Activated gamma-delta T cell treated with anti-CD3 and anti-CD28 coated beads, Interleukin-2, amount 50 U/mL, for 16 hours (primary cell): Measurements from ENCODE around the gene MYO1E.

ENCODE experiments used
- DNase-seq: peaks from one replicate; pipeline ENCODE4 v3.0.0-alpha.2; 2020; ENCODE audit warnings: low read depth

MYO1E gene

DNA sequence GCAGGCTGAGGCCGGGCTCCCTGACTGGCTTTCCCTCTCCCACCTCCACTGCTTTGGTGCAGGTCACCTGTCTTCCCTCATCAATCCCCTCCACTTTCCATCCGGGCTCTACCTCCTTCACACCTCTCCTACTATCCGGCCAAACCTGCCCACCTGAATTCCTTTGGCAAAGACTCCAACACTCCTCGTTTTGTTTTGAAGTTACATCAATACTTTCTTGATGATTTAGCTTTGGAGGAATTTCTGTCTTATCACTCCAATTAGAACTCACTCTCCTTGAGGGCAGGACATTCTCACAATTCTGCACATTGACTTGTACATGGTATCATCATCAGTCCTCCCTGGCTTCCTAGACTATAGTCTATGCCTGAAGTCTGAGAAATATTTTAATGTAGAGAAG is 145.7 kb downstream of the MYO1E start:
- no peak for DNase-seq

GRCh38 chr15:59224474-59224873 is 148.2 kb downstream of the MYO1E start:
- no peak for DNase-seq

DNA sequence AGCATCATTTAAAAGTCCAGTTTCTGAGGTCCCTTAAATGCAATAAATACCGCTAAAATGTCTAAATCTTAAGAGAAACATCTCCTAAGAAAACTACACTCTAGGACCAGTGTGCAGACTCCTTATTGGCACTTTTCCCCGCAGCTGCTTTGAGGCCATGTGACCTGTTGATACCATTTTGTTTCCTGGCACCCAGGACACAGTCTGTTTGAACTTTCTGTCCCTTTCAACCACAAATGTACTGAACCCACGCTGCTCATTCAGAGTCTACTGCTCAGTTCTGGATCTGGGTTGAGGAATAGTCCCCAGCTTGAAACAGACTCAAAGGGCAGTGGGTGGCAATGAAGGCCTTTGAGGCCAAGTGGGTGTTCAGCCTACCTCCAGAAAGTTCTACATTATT is 148.9 kb downstream of the MYO1E start:
- DNase-seq = no peak

GRCh38 chr15:59222906-59223550 is 149.6 kb downstream of the MYO1E start:
- DNase-seq = no peak

DNA sequence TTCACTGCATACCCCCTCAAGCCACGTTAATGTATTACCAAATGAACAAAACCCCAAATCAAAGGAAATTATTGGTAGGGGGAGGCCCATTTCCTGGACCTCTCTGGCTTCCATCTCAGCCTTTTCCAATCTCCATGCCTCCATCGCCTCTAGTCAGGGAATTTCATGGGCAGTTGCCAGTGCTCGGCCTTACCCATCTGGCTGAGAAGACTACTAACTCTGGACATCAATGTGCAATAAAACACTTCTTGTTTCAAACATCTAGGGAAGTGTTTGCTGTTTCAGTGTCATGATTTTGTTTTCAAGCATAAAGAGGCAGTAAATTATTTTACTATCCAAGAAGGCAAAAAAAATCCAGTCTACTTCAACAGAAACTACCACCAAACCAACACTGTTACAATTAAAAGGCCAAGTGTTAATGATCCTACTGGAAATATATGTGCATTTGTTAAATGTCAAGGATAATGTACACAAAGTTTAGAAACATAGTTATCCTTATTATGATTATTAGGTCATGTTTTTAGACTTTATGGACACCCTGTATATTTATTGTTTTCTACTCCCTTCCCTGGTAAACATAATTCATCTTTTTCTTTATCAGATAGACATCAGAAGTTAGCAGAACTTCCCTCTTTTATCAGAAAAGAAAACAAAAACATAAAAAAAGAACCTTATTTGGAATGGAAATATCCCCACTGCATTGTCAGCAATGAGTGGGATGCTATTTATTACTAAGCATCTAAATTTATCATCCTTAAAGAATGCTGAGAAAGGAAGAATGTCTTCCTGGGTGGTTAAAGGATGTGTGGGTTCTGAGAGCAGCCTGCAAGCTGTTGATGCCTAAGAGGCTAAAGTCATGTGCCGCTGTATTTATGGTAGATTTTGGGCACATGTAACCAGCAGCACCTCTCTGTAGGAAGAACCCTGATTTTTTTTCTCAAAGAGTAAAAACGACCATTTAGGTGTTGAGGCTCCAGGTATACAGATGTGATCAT is 150.9 kb downstream of the MYO1E start:
- DNase-seq = no peak

DNA sequence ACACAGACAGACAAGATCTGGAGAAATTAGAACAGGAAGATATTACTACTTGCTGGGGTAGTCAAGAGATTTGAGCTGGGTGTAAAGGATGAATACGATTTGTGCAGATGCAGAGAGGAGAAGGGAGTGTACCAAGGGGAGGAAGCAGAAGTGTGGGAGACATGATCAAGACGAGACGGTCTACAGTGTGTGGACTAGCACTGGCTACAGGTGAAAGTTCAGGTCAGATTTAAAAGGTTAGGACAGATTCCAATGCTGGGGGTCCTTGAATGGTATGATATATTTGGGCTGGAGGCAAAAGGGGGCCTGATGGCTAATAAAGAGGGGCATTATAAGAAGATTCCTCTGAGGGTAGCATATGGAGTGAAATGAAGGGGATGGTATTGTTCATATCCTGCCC is 154.0 kb downstream of the MYO1E start:
- no peak for DNase-seq

DNA sequence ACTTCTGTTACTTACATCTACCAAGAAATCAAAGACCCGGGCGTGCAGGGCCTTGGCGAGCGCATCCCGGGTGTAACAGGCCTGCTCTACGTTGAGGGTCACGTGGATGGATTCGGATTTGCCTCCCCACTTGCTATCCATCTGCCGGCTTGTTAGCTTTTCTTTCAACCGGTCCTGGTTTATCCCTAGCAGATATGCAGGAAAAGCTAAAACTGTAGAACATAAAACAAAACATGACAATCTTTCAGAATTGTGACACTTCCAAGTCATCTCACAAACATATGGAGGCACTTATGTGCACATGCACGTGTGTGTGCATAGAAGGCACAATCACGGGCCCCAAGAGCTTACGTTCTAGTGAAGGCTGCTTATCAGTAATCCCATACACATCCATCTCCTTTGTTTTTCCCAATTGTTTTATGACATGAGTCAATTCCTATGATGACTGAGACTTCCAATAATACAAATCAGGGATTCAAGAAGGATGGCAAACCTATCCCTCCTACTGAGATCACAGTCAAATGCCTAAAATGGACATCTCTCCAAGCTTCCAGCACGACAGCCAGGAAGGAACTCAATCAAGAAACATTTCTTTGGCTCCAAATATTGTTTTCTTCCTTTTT is 154.7 kb downstream of the MYO1E start:
- DNase-seq = no peak

- no peak for DNase-seq
These were observed 155.8 kb downstream of the MYO1E start for GRCh38 chr15:59216911-59217310.

DNA sequence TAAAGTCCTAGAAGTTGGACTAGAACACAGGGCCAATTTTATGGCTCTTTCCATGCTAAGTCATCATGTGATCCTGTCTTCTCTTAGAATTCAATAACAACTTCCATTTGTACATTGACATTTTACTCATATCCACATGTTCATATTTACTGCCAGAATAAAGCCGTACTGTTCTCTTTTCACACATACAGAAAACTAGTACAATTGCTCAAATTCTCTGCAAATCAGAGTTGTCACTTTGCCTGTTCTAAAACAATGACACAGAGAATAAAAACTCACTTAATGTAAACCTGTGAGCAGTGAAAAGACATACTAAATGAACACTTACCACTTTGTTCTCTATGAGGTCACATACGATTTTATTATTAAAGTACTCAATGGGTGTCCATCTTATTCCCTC is 162.5 kb downstream of the MYO1E start:
- DNase-seq = no peak

GRCh38 chr15:59208613-59209249 is 163.9 kb downstream of the MYO1E start:
- no peak for DNase-seq

GRCh38 chr15:59206623-59207183 is 166.0 kb downstream of the MYO1E start, which contains the start of gene LDHAL6B:
Gene LDHAL6B (plus strand): TSS chr15:59206843. CDS start chr15:59206941, 98 bp downstream.
- no peak for DNase-seq

DNA sequence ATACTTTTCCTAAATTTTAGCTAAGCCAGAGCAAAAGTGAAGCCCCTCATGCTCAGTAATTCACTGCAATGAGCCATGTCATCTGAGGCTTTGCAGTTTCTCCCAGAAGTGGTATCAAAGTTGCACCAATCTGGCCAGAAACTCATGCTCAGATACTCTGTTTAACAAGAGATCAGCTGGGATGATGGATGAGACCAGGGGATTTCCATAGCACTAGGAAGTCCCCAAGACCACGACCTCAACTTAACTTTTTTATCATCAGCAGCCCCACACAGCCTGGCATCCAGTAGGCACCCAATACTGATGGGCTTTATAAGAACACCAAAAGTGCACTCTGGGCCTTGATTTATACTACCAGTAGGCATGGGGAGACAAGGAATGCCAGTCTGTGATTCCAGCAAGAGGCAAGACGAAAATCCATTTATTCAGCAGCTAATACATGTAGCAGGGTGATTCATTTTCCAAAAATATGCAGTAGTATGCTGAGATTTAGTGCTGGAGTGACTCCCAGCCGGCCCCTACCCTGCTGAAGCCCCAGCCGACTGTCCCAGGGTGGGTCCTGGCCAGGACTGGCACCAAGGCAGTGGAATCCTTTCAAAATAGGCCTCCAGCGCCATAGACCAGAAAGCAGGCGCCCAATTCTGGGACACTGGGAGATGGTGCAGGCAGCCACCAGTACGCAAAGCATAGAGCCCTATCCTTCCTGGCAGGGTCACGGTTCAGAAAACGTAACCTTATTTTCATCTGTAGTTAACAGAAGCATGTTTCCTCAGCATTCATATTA is 166.6 kb downstream of the MYO1E start:
- DNase-seq = no peak

DNA sequence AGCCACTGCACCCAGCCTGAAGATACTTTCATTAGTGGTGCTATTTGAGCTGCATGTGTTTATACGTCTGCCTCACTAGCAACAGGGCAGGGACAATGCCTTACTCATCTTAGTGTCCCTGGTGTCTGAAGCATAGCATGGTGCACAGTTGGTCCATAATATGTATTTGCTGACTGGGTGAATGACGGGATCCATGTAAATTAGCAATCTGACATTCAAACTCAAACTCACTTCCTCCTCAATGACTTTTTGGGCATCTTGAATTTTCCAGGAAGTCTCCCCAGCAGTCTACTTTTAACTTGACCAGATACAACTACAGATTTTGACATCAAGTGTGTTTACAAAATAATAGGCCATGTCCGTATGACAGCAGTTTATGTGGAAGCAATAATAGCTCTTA is 169.0 kb downstream of the MYO1E start:
- no peak for DNase-seq

DNA sequence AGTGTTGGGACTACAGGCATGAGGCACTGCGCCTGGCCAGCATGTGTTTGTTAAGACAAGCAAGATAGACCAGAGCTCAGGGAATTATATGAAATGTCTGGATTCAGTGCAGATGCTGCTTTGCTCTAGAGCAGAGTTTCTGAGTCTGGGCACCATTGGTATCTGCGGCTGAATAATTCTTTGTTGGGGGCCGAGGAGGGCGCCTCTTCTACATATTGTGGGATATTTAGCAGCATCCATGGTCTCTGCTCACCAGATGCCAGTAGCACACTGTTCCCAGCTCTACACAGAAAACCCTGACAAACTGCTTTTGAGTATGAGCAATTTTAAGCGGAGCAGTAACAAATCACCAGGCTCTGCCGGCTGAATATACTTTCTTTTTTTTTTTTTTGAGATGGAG is 169.7 kb downstream of the MYO1E start:
- no peak for DNase-seq

- no peak for DNase-seq
These were observed 172.1 kb downstream of the MYO1E start for GRCh38 chr15:59200560-59200959.

DNA sequence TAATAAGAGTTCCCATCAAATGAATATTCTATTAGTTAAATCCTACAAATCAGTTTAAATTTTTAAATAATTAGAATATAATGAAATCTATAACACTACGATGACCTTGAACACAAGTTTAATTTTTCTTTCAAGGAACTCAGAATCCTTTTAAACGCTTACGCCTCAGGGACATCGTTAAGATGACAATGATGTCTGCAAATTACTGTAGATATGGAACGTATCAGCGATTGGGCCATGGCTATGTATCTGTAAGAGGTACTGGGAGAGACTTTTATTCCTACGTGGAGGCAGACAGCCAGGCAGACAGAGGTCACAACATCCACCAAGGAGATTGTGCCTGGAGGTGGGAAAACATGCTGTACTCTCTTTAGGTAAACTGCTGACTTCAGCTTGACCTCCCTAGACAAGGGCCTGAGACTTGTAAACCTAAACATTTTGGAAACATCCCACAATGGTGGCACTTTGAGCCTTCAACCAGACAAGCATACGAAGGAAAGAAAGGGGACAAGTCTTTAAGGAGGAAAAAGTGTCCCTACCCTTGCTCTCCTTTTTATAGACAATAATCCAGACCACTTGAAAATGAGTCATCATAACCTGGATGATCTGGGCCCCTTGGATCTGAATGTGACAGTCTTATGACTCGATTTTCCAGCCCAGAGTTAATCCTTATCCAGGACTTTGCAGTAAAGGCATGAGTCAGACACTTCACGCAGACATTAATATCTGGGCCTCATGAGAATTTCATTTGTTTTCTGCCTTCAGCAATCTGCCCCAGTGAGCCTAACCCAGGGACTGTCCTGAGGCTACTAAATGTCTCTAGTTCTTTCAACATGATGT is 172.8 kb downstream of the MYO1E start:
- DNase-seq = no peak

DNA sequence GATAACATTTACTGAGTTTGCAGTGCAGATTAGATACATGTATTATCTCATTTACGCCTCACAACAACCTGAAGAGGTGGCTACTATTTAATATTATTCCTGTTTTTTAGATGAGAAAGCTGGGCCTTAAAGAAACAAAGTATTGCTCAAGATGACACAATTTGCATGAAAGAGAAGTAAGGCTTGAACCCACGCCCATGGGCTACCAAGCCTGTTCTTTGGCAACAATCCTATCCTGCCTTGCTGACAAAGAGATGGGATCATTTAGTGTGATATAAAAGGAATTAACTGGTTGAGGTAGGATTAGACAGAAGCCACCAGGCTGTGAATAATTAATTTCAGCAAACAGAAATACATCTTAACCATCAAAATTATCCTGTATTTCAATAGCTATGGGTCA is 175.2 kb downstream of the MYO1E start:
- no peak for DNase-seq

GRCh38 chr15:59196416-59196815 is 176.3 kb downstream of the MYO1E start:
- DNase-seq = no peak

DNA sequence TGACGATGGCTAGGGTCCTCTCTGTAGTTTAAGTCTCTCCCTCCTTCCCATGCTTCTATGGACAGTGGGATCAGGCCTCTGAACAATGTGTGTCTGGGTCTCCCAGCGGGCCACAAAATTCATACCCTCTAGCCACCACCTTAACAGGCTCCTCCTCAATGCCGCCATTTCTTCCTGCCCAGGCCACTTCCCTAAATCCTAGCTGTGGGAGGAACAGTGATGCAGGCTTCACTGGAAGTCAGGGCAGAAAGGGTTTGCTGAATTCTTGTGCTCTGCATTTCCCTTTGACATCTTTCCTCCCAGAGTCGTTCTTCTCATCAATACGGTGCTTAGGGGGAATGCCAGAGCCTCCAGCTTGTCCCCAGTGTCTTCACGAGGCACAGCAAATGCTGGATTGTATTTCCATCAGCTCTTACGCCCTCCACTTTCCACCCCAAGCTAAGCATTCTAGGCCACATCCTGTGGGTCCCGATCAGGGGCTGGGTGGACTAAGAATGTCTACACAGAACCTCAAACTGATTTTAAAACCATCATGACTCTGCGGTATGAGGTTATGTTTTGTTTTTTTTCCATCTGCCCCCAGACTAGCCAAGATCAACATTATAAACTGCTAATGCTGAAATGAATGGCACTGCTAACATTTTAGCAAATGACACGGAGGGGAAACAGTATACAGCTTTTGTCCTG is 177.9 kb downstream of the MYO1E start:
- DNase-seq = no peak

DNA sequence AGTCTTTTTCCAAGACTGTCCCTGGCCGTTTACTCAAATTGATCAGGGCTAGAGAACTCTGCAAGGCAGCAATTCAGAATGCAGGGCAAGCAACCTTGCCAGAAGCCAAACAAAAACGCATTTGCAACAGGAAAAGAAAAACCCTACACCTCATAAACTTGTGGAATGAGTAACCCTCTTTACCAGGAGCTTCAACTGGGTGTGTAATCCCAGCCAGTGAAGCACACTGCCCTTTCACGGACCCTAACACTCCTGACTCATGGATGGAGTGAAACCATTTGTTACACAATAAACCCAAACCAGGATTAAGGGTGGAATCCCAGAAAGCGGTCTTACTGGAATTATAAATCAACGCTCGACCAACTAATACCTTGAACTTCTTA is 180.8 kb downstream of the MYO1E start:
- DNase-seq = no peak
